K562 (cell line): ENCODE data around the gene MAST4. TPM values are rescaled to one million over a fixed set of nuclear protein-coding genes. Genes with fewer than 3 reads are reported as not detected.

Experiments used
- ETV1 ChIP-seq: fragments of 450-650 bp; conservative IDR thresholded peaks from 2 replicates; pipeline ENCODE4 v1.6.1; 2016; ENCODE audit warnings: missing genetic modification characterization, control low read depth, low read depth, missing compliant biosample characterization
- GTF2E2 ChIP-seq: fragments of 200-800 bp; sonication (Bioruptor generic); IDR thresholded peaks from 2 replicates; pipeline ENCODE4 v1.6.1; 2016; ENCODE audit warnings: missing genetic modification characterization, missing compliant biosample characterization
- HEY1 ChIP-seq: fragments of 250-450 bp; sonication (Bioruptor Pico); IDR thresholded peaks from 2 replicates; pipeline ENCODE4 v1.5.0; 2020; ENCODE audit warnings: mild to moderate bottlenecking, moderate library complexity, borderline replicate concordance
- RBM22 ChIP-seq: fragments of 200-400 bp; formaldehyde crosslinking; IDR thresholded peaks from 2 replicates; pipeline ENCODE4 v1.6.1; 2018; ENCODE audit warnings: low read length, low read depth; ENCODE audit not compliant: poor library complexity, severe bottlenecking
- ZNF239 ChIP-seq: fragments of 250-450 bp; sonication (Bioruptor Pico); IDR thresholded peaks from 2 replicates; pipeline ENCODE4 v1.4.0; 2020; ENCODE audit warnings: mild to moderate bottlenecking
- ZNF583 ChIP-seq: fragments of 250-450 bp; sonication (Bioruptor Pico); IDR thresholded peaks from 2 replicates; pipeline ENCODE4 v1.4.0; 2020
- polyA plus RNA-seq, 8 experiments: library from polyadenylated mRNA; depleted of rRNA in 4 of 8; stranded (reverse) in 5 of 8; unstranded in 3 of 8; fragments of >200 nt; fragmentation: Nextera tagmentation in 2 of 8; fragmentation: Illumina TruSeq in 1 of 8; extraction: Ambion mirVana in 2 of 8; extraction: Trizol in 1 of 8; gene quantifications; 2 replicates each; pipeline versions ENCODE4 v1.2.1 to v1.2.3, GENCODE V29; 2011 to 2014; ENCODE audit warnings: inconsistent platforms in 1 of 8, missing spikeins in 1 of 8
- total RNA-seq, 7 experiments: library from RNA; depleted of rRNA in 6 of 7; stranded (reverse); fragments of >200 nt in 6 of 7; fragmentation: Illumina TruSeq in 2 of 7; extraction: Trizol in 2 of 7; gene quantifications; 2 replicates each; pipeline versions ENCODE4 v1.2.1 to v1.2.3, GENCODE V29; 2011 to 2021; ENCODE audit warnings: low replicate concordance in 1 of 7
- TF ChIP-seq, protein P1 (sequence below): fragments of 200-600 bp; sonication (generic); IDR thresholded peaks from one replicate; pipeline ENCODE4 v1.6.1; 2012; ENCODE audit warnings: mild to moderate bottlenecking, low read depth, low read length, inconsistent platforms
- TF ChIP-seq, protein P2 (sequence below): fragments of 250-450 bp; sonication (Bioruptor Pico); IDR thresholded peaks from 2 replicates; pipeline ENCODE4 v1.8.0; 2021; ENCODE audit warnings: moderate library complexity, mild to moderate bottlenecking, inconsistent platforms
- TF ChIP-seq, protein P3 (sequence below): sonication (generic); formaldehyde crosslinking; IDR thresholded peaks from 2 replicates; pipeline ENCODE4 v1.8.0; 2023; ENCODE audit warnings: missing genetic modification reagents, mild to moderate bottlenecking, borderline replicate concordance

Gene MAST4
- total and polyA plus RNA-seq, 9 of the 15 experiments (the other 6 are each of a cell fraction or from before 2014, with no cell fraction given): 0.88 to 10.1 (median 5.2) TPM

DNA sequence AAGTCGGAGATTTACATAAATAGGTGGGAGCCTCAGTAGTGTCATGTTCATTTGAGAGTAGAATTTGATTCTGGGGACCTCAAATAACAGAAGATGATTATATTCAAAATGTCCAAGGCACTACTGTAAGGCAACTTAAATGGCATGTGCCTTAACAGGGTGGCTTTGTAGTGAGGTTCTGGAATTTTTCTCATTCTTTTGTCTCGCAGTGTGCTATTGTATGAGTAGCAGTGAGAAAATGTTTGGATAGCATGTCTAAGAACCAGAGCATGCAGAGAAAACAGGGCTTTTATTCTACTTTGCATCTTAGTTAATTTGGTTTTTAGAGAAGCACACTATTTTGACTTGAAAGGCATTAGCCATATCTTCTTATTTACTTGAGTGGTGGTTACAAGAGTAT lies 25.0 kb downstream of the MAST4 start (continued):
- TF ChIP-seq, protein P1, sequence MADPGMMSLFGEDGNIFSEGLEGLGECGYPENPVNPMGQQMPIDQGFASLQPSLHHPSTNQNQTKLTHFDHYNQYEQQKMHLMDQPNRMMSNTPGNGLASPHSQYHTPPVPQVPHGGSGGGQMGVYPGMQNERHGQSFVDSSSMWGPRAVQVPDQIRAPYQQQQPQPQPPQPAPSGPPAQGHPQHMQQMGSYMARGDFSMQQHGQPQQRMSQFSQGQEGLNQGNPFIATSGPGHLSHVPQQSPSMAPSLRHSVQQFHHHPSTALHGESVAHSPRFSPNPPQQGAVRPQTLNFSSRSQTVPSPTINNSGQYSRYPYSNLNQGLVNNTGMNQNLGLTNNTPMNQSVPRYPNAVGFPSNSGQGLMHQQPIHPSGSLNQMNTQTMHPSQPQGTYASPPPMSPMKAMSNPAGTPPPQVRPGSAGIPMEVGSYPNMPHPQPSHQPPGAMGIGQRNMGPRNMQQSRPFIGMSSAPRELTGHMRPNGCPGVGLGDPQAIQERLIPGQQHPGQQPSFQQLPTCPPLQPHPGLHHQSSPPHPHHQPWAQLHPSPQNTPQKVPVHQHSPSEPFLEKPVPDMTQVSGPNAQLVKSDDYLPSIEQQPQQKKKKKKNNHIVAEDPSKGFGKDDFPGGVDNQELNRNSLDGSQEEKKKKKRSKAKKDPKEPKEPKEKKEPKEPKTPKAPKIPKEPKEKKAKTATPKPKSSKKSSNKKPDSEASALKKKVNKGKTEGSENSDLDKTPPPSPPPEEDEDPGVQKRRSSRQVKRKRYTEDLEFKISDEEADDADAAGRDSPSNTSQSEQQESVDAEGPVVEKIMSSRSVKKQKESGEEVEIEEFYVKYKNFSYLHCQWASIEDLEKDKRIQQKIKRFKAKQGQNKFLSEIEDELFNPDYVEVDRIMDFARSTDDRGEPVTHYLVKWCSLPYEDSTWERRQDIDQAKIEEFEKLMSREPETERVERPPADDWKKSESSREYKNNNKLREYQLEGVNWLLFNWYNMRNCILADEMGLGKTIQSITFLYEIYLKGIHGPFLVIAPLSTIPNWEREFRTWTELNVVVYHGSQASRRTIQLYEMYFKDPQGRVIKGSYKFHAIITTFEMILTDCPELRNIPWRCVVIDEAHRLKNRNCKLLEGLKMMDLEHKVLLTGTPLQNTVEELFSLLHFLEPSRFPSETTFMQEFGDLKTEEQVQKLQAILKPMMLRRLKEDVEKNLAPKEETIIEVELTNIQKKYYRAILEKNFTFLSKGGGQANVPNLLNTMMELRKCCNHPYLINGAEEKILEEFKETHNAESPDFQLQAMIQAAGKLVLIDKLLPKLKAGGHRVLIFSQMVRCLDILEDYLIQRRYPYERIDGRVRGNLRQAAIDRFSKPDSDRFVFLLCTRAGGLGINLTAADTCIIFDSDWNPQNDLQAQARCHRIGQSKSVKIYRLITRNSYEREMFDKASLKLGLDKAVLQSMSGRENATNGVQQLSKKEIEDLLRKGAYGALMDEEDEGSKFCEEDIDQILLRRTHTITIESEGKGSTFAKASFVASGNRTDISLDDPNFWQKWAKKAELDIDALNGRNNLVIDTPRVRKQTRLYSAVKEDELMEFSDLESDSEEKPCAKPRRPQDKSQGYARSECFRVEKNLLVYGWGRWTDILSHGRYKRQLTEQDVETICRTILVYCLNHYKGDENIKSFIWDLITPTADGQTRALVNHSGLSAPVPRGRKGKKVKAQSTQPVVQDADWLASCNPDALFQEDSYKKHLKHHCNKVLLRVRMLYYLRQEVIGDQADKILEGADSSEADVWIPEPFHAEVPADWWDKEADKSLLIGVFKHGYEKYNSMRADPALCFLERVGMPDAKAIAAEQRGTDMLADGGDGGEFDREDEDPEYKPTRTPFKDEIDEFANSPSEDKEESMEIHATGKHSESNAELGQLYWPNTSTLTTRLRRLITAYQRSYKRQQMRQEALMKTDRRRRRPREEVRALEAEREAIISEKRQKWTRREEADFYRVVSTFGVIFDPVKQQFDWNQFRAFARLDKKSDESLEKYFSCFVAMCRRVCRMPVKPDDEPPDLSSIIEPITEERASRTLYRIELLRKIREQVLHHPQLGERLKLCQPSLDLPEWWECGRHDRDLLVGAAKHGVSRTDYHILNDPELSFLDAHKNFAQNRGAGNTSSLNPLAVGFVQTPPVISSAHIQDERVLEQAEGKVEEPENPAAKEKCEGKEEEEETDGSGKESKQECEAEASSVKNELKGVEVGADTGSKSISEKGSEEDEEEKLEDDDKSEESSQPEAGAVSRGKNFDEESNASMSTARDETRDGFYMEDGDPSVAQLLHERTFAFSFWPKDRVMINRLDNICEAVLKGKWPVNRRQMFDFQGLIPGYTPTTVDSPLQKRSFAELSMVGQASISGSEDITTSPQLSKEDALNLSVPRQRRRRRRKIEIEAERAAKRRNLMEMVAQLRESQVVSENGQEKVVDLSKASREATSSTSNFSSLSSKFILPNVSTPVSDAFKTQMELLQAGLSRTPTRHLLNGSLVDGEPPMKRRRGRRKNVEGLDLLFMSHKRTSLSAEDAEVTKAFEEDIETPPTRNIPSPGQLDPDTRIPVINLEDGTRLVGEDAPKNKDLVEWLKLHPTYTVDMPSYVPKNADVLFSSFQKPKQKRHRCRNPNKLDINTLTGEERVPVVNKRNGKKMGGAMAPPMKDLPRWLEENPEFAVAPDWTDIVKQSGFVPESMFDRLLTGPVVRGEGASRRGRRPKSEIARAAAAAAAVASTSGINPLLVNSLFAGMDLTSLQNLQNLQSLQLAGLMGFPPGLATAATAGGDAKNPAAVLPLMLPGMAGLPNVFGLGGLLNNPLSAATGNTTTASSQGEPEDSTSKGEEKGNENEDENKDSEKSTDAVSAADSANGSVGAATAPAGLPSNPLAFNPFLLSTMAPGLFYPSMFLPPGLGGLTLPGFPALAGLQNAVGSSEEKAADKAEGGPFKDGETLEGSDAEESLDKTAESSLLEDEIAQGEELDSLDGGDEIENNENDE: no peak
- TF ChIP-seq GTF2E2 (tag) (no peak), HEY1 (no peak), ETV1 (tag) (no peak), RBM22 (no peak), ZNF583 (CRISPR knock-in tag) (no peak), ZNF239 (CRISPR knock-in tag) (no peak)
- TF ChIP-seq, protein P2, sequence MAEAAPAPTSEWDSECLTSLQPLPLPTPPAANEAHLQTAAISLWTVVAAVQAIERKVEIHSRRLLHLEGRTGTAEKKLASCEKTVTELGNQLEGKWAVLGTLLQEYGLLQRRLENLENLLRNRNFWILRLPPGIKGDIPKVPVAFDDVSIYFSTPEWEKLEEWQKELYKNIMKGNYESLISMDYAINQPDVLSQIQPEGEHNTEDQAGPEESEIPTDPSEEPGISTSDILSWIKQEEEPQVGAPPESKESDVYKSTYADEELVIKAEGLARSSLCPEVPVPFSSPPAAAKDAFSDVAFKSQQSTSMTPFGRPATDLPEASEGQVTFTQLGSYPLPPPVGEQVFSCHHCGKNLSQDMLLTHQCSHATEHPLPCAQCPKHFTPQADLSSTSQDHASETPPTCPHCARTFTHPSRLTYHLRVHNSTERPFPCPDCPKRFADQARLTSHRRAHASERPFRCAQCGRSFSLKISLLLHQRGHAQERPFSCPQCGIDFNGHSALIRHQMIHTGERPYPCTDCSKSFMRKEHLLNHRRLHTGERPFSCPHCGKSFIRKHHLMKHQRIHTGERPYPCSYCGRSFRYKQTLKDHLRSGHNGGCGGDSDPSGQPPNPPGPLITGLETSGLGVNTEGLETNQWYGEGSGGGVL: no peak
- TF ChIP-seq, protein P3, sequence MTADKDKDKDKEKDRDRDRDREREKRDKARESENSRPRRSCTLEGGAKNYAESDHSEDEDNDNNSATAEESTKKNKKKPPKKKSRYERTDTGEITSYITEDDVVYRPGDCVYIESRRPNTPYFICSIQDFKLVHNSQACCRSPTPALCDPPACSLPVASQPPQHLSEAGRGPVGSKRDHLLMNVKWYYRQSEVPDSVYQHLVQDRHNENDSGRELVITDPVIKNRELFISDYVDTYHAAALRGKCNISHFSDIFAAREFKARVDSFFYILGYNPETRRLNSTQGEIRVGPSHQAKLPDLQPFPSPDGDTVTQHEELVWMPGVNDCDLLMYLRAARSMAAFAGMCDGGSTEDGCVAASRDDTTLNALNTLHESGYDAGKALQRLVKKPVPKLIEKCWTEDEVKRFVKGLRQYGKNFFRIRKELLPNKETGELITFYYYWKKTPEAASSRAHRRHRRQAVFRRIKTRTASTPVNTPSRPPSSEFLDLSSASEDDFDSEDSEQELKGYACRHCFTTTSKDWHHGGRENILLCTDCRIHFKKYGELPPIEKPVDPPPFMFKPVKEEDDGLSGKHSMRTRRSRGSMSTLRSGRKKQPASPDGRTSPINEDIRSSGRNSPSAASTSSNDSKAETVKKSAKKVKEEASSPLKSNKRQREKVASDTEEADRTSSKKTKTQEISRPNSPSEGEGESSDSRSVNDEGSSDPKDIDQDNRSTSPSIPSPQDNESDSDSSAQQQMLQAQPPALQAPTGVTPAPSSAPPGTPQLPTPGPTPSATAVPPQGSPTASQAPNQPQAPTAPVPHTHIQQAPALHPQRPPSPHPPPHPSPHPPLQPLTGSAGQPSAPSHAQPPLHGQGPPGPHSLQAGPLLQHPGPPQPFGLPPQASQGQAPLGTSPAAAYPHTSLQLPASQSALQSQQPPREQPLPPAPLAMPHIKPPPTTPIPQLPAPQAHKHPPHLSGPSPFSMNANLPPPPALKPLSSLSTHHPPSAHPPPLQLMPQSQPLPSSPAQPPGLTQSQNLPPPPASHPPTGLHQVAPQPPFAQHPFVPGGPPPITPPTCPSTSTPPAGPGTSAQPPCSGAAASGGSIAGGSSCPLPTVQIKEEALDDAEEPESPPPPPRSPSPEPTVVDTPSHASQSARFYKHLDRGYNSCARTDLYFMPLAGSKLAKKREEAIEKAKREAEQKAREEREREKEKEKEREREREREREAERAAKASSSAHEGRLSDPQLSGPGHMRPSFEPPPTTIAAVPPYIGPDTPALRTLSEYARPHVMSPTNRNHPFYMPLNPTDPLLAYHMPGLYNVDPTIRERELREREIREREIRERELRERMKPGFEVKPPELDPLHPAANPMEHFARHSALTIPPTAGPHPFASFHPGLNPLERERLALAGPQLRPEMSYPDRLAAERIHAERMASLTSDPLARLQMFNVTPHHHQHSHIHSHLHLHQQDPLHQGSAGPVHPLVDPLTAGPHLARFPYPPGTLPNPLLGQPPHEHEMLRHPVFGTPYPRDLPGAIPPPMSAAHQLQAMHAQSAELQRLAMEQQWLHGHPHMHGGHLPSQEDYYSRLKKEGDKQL (CRISPR knock-in tag): no peak
- TF ChIP-seq, all 486 proteins: peak for 0
